CD4-positive, alpha-beta T cell treated with Interleukin-2 at 100 ng/mL for 4 hours (primary cell): ENCODE results near the gene FGD3.
"Not testable (repeated sequence)": the region's sequence is repeated elsewhere in the genome, so short reads cannot be mapped to it uniquely, and the experiment has no call there.

Experiments used
- DNase-seq: peaks from one replicate; pipeline ENCODE4 v3.0.0-alpha.2; 2020; ENCODE audit warnings: low spot score

The FGD3 gene

DNA sequence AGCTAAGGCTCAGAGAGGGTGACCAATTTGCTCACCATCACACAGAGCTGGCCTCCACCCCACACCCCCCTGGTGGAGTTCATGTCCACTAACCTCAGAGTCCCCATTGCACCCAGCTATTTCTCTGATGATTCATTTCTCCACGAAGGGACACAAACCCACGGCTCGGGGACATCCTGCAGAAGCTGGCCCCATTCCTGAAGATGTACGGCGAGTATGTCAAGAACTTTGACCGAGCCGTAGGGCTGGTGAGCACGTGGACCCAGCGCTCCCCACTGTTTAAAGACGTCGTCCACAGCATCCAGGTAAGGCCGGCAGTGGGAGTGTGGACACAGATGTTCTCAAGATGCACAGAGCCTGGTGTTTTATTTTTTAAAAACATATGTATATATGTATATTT, 58.6 kb downstream of the FGD3 start:
- no peak for DNase-seq

- no peak for DNase-seq
Measured at GRCh38 chr9:93007529-93008058, 60.3 kb downstream of the FGD3 start.

DNA sequence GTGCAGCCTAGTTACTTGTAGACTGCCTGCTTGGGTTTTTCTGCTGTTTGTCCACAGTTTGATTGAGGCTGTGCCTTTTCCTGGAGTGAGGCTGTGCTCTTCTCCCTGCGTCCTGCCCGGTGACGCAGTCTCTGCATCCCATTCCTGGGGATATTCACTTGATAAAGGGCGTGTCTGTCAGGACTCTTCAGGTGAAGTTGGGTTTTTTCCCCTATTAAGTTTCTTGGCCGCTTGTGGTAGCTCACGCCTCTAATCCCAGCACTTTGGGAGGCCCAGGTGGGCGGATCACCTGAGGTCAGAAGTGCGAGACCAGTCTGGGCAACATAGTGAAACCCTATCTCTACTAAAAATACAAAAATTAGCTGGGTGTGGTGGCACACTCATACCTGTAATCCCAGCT, 61.1 kb downstream of the FGD3 start:
- no peak for DNase-seq

- no peak for DNase-seq
Measured at GRCh38 chr9:93009337-93010015, 62.2 kb downstream of the FGD3 start.

- DNase-seq: no peak
Measured at GRCh38 chr9:93010056-93010455, 62.7 kb downstream of the FGD3 start.

DNA sequence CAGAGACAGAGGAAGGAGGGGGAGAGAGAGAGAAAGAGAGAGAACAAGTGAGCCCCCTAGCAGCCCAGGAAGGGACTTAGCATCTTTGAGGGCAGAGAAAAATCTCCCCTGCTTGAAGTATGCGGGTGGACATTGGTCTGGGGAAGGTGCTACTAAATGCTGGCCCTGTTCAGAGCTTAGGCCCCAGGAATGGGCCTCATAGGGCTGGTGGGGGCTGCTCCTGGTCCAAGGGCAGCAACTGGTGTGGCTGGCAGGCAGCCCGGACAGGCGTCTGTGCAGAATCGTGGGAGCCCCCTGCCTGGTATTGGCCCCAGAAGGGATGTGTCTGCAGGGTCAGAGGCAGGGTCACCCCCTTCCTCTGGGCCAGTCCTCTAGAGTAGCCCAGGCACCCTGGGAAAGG, 63.4 kb downstream of the FGD3 start:
- DNase-seq: no peak

- DNase-seq: no peak
Measured at GRCh38 chr9:93011114-93011513, 63.8 kb downstream of the FGD3 start.

GRCh38 chr9:93012963-93013855, 65.9 kb downstream of the FGD3 start:
- DNase-seq: no peak

DNA sequence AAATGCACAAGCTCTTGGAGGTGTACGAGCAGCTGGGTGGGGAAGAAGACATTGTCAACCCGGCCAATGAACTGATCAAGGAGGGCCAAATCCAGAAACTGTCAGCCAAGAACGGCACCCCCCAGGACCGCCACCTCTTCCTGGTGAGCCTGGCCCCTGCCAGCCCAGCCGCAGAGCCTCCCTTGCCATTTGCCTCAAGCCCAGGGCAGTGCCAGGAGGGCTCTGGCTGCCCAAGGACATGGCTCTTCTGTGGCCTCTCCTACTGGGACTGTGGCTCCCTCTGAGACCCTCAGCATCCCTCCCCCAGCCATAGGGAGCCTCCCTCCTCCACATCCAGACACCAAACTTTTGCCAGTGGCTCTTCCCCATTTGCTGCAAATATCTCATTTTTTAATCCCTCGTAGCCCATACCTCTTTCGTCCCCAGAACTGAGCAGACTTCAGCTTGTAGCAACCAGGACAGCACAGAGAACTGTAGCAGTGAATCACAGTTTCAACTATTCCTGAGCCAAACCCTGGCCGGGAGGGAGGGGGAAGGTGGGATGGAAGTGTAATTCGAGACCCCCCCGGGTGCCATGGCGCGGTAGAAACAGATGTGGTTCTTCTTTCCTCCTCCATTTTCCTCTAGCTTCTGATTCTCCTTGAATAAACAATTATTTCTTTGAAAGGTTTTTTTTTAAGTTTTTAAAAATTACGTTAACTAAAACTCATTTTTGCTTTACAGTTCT, 66.7 kb downstream of the FGD3 start:
- no peak for DNase-seq

- not testable (repeated sequence) for DNase-seq
Measured at GRCh38 chr9:93015190-93015589, 67.9 kb downstream of the FGD3 start.

- DNase-seq: no peak
Measured at GRCh38 chr9:93017621-93018020, 70.3 kb downstream of the FGD3 start.

DNA sequence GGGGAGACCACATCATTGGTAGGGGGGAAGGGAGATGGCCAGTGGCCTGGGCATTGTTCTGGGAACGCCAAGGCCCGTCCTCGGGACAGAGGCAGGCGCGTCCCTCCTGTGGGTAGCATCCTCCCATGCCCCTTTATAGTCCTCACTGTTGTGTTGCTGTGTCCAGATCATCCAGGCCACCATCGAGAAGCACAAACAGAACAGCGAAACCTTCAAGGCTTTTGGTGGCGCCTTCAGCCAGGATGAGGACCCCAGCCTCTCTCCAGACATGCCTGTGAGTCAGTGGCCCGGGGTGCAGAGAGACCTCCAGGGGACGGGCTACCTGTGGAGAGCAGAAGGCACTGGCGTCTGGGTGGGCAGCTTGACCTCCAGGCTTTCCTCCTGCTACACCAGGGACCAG, 72.8 kb downstream of the FGD3 start:
- no peak for DNase-seq

GRCh38 chr9:93020771-93021670, 73.7 kb downstream of the FGD3 start:
- peak; percentile 41 for DNase-seq

GRCh38 chr9:93022066-93022465, 74.7 kb downstream of the FGD3 start:
- DNase-seq: no peak

DNA sequence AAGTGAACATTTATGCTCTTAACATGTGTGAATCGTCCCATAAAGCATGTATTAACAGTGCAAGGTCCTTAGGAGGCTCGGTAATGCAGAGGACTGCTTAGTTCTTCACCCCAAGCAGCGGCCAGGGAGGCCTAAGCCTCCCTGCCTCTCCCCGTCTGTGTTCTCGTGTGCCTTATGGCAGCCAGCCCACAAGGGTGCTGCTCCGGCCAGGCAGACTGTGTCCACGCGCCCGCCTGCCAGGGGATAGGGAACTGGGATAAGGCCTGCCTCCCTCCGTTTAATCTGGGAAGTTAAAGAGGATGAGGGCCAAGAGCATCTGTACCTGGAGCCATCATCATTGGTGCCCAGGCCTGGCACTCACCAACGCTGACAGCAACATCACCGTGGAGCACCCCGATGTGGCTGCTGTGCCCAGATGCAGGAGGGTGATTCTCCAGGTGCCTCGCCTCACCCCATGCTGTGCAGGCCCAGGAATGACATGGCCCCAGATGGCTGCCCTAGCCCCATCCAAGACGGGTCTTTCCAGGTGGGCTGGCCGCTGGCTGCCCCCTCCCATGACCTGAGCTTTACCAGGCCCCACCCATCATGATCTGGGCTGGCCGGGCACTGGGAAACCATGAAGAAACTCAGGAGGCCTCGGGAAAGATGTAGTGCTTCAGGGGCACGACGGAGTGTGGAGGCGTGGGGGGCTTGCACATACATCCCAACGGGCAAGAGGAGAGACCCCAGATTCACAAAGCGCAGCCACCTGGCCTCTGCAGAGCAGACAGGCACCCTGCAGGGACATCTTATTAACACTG, 75.6 kb downstream of the FGD3 start:
- no peak for DNase-seq

DNA sequence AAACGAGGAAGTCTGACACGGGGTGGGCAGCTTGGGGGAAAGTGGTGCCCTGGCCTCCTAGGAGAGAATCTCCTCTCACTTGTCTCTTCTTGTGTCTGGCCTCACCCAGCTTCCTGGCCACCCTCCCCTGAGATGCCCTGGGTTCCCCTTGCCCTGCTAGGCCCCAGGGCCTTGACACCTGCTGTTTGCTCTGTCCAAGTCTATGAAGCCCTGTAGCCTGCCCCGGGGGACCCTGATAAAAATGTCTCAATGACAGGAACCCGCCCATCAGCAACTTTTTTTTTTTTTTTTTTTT, 76.1 kb downstream of the FGD3 start:
- DNase-seq: no peak

DNA sequence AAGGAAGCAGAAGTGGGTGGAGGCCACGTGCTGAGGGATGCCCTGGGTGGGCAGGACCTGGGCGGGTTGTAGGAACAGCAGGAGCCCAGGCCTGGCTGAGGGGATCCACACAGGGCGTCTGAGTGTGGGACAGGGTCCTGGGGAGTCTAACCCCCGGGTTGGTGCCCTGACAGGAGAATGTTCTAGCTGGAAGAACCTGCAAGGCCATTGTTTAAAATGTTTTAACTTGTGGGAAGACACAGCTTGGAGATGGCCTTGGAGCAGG, 77.3 kb downstream of the FGD3 start:
- no peak for DNase-seq

DNA sequence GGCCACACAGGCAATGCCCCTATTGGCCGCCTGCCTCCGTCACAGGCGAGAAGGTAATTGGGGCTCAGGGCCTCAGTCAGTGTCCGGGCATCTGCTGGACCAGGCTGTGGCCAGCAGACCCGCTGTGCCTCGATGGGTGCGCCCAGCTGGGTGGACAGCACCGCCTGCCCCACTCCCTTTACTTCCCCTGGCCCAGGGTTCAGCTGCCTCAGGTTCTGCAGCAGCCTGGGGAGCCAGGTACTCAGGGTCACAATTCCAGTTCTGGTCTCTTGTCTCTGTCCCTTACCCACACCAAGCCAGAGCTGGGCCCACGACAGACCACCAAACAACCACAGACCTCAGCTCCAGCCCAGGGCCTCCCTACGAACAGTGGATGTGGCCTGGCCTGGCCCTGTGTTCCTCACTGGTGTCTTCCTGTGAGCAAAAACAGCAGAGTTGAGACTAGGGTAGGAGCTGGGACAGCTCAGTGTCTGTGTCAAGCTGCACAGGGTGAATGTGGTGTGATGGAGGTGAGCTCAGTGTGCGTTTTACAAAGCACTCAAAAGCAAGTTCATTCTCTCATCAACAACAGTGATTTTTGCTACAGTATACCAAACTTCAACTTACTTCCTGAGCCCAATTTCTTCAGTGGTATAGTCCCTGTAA, 77.8 kb downstream of the FGD3 start:
- peak; percentile 45 for DNase-seq

DNA sequence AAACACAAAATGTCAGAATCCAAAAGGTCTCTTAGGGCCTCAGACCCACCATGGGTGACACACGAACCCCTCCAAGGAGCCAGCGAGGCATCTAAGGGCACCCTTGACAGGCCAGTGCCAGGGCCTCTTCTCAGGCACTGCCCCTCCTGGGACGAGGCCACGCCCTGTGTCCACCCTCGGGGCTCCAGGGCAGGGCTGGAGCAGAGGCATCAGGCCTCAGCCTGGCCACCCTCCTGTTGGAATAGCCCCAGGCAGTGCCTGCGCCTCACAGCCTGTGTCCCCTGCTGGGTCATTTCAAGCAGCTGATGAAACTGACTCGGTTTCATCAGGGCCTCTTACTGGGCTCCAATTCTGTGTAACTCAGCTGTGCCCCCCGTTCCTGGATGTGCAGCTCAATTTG, 78.4 kb downstream of the FGD3 start:
- DNase-seq: no peak

GRCh38 chr9:93026640-93027039, 79.3 kb downstream of the FGD3 start:
- DNase-seq: no peak

DNA sequence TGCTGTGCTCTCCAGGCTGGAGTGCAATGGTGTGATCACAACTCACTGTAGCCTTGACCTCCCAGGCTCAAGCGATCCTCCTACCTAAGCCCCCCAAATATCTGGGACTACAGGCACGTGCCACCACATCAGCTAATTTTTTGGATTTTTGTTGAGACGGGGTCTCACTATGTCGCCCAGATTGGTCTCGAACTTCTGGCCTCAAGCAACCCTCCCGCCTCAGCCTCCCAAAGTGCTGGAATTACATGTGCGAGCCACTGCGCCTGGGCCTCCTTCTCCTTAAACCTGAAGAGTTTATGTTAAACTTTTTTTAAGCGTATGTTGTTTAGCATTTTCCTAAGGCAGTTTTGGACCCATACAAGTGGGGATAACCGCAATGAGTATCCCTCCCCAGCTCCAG, 80.4 kb downstream of the FGD3 start:
- DNase-seq: no peak
